ENCODE data around the gene COX15. TPM values are rescaled to one million over a fixed set of nuclear protein-coding genes. Genes with fewer than 3 reads are reported as not detected.

The COX15 gene
- total RNA-seq, 4 donors from 2014 or later, result 26.9 to 34.1 (median 31.9) TPM

DNA sequence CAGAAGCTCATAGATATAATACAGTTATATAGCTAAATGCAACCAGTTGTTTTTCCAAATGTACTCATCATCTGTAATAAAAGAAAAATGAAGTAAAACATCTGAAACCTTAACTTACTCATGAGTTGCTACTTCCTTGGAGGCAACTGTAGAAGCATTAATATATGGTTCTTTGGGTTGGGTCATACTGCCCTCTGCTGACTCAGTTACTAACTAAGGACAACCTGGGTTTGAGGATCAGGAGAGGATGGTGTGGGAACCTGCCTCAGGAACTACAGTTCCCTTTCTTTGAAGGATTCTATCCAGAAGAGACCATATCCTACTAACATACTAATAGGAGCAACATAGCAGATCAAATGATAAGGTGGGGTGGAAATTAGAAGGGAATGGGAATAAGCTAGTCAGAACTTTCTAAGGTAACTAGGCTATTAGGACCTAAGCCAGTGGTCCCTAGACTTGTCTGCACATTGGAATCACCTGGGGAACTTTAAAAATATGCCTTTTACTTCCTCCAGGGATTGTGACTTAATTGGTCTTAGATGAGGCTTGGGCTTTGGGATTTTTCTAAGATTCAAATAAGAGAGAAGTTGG is 20.7 kb downstream of the COX15 start:
- TF ChIP-seq, protein P1, sequence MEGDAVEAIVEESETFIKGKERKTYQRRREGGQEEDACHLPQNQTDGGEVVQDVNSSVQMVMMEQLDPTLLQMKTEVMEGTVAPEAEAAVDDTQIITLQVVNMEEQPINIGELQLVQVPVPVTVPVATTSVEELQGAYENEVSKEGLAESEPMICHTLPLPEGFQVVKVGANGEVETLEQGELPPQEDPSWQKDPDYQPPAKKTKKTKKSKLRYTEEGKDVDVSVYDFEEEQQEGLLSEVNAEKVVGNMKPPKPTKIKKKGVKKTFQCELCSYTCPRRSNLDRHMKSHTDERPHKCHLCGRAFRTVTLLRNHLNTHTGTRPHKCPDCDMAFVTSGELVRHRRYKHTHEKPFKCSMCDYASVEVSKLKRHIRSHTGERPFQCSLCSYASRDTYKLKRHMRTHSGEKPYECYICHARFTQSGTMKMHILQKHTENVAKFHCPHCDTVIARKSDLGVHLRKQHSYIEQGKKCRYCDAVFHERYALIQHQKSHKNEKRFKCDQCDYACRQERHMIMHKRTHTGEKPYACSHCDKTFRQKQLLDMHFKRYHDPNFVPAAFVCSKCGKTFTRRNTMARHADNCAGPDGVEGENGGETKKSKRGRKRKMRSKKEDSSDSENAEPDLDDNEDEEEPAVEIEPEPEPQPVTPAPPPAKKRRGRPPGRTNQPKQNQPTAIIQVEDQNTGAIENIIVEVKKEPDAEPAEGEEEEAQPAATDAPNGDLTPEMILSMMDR (IDR thresholded peaks at IDR 0.05; ENCODE audit: low read depth), result no peak

DNA sequence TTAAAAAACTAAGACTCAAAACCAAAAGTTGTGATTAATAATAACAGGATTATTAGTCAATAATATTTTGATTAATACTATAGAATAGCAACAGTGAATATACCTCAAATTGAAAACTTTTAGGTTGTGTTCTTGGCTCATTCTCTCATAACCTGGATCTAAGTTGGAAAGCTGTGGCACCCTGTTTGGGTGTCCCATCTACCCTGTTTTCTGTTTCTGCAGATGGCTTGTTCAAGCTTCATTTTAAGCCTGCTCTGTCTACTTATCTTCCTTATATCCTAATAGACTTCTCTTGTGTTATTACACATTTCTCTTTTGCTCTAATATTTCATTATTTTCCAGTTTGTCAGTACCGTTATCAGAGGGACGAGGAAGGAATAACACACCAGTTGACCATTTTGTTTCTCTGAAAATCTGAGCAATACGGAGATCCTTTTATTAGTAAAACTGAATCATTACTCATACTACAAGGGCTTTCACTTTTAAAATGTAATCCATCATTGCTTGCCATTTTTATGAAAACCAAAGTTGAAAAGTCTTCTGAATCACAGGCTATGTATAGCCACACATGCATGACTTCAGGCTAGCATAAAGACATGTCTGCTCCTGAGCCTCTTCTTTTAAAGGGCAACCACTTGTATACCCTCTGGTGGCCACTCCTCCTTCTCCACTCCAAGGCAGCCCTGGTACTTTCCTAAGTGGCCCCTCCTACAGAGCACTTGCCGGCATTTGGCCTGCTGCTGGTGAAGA is 22.3 kb downstream of the COX15 start:
- TF ChIP-seq, protein P1 (IDR thresholded peaks at IDR 0.05; ENCODE audit: low read depth), result no peak

DNA sequence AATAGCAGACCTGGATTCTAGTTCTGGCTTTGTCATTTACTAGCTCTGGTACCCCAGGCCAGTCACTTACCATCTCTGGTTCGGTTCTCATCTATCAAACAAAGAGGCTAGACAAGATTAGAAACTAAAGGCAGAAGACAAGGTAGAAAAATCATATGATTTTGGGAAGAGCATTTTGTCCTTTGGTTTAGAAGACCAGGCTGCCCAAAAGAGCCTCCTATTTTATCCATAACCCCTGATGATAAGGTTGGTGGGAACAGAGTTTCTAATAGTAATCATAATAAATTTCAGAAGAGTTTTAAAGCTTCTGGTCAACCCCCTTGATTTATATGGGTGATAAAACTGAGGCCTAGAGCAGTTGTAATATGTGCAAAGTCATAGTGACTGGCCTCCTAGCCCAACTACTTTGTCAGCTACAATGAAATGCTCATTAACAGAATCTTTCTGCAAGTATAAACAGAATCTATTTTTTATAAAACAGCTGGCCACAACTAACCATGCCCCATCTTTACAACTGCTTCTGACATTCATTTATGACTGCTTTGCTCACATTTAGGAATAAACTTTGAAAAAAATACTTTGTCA is 23.4 kb downstream of the COX15 start:
- TF ChIP-seq, protein P1 (IDR thresholded peaks at IDR 0.05; ENCODE audit: low read depth), result no peak

DNA sequence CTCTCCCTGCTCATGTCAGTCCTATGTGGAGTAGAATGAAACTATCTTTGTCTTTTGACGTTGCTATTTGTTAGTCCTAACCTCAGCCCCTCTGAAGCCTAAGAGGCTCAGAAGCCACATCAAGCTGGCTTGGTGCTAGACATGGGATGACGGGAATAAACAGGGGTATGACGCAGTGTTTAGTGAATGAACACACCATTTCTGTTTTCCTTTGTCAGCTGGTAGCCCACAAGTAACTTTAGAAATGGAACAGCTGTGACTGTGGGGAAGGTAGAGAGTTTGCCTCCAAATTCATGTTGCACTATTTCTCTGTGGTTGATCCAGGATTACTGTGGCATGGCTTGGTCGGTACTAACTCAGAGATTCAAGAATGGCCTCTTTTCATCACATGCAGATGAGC is 31.3 kb downstream of the COX15 start:
- TF ChIP-seq, protein P1 (IDR thresholded peaks at IDR 0.05; ENCODE audit: low read depth), result no peak

DNA sequence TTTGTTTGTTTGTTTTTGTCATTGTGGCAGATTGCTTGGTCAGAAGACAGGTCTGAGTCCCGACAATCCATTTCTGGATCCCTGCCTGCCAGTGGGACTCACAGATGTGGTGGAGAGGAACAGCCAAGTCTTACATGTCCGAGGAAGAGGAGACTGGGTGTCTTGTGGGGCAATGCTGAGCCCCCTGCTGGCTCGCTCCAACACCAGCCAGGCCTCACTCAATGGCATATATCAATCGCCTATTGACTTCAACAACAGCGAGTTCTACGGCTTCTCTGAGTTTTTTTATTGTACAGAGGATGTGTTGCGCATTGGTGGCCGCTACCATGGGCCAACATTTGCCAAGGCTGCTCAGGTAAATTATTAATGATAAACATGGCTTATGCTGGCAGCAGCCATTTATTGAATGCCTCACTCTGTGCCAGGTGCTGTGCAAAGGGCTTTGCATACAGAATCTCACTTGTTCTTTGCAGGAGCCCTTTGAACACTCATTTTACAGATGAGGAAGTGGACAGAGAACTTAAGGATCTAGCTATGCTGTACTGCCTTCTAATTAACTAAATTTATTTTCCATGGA is 33.3 kb downstream of the COX15 start:
- TF ChIP-seq, protein P1 (IDR thresholded peaks at IDR 0.05; ENCODE audit: low read depth), result no peak

DNA sequence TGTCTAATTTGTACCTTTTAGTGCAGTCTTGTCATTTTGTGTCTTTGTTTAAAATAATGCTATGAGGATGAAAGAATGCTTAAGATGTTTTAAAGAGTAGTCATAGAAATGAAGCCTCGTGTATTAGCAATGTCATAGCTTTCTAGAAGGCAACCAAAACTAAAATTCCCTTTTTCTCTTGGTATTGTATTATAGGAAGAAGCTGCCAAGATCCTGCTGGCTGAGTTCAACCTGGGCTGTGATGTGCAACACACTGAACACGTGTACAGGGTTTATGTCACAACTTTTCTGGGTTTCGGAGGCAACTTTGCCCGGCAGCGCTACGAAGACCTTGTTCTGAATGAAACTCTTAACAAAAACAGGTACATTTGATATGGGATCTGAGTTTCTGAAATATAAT is 36.2 kb downstream of the COX15 start:
- TF ChIP-seq, protein P1 (IDR thresholded peaks at IDR 0.05; ENCODE audit: low read depth), result no peak

All from subcutaneous adipose tissue (tissue), 4 donors.